Measurements from ENCODE around the gene NAALADL2.

- TF ChIP-seq GABPA (tag; conservative IDR thresholded peaks at IDR 0.05; ENCODE audit: low read depth) (no peak), XRCC4 (IDR thresholded peaks at IDR 0.05; ENCODE audit: extremely low read depth, insufficient read depth, insufficient read length) (no peak), POLR2AphosphoS5 (IDR thresholded peaks at IDR 0.05; ENCODE audit: control insufficient read depth, insufficient read depth, low read depth, low read length) (no peak), CTCF (IDR thresholded peaks at IDR 0.05 in 2 of 3, conservative IDR thresholded peaks at IDR 0.05 in 1 of 3; ENCODE audit: insufficient read depth in 2 of 3, low read depth in 1 of 3, low read length in 3 of 3) (no peak), GATA2 (CRISPR knock-in tag; IDR thresholded peaks at IDR 0.05) (no peak), ID3 (CRISPR knock-in tag; IDR thresholded peaks at IDR 0.05) (no peak), ID3 (tag; IDR thresholded peaks at IDR 0.05) (no peak), FOSL1 (tag; conservative IDR thresholded peaks at IDR 0.05) (no peak), CHD1 (IDR thresholded peaks at IDR 0.05; ENCODE audit: low read length) (no peak), PTRF (tag; IDR thresholded peaks at IDR 0.05) (no peak), ESRRA (IDR thresholded peaks at IDR 0.05; ENCODE audit: borderline replicate concordance, low read depth) (no peak), REST (IDR thresholded peaks at IDR 0.05; ENCODE audit: borderline replicate concordance) (no peak), REST (CRISPR knock-in tag; IDR thresholded peaks at IDR 0.05; ENCODE audit: low read depth) (no peak)
Observed at GRCh38 chr3:175433026-175433674, 574.0 kb downstream of the NAALADL2 start.
